H1 (cell line): ENCODE data around the gene EPN3.

Source experiments
- ATF2 ChIP-seq: IDR thresholded peaks from 2 replicates; pipeline ENCODE4 v1.6.1; 2012; ENCODE audit warnings: low read length, inconsistent platforms
- CEBPB ChIP-seq: IDR thresholded peaks from 2 replicates; pipeline ENCODE4 v1.6.1; 2012; ENCODE audit warnings: low read depth, low read length
- CTCF ChIP-seq, 3 experiments: IDR thresholded peaks; 1 replicate in 2 of 3; 2 replicates in 1 of 3; pipeline versions ENCODE4 v1.5.1 to v1.6.1; 2011; ENCODE audit warnings: low read length in 3 of 3, mild to moderate bottlenecking in 3 of 3, inconsistent platforms in 2 of 3, low read depth in 1 of 3, moderate library complexity in 1 of 3; ENCODE audit not compliant: insufficient read depth in 1 of 3; ENCODE audit errors: control extremely low read depth in 1 of 3
- EZH2 ChIP-seq: fragments of 200-600 bp; sonication (generic); IDR thresholded peaks from 2 replicates; pipeline ENCODE4 v1.7.1; 2012; ENCODE audit warnings: low read depth, mild to moderate bottlenecking, moderate library complexity, low read length, inconsistent platforms; ENCODE audit not compliant: severe bottlenecking
- HDAC2 ChIP-seq, 2 experiments: fragments of 300-600 bp in 1 of 2; sonication (generic) in 1 of 2; IDR thresholded peaks; 2 replicates each; pipeline ENCODE4 v1.6.1; 2011 to 2012; ENCODE audit warnings: low read depth in 2 of 2, low read length in 2 of 2, mild to moderate bottlenecking in 2 of 2, moderate library complexity in 2 of 2, borderline replicate concordance in 1 of 2, inconsistent platforms in 1 of 2
- MAX ChIP-seq: IDR thresholded peaks from 2 replicates; pipeline ENCODE4 v1.6.1; 2012; ENCODE audit warnings: inconsistent platforms
- POLR2A ChIP-seq, 2 experiments: IDR thresholded peaks; 1 replicate in 1 of 2; 2 replicates in 1 of 2; pipeline ENCODE4 v1.6.1; 2011; ENCODE audit warnings: low read depth in 2 of 2, low read length in 2 of 2, mild to moderate bottlenecking in 2 of 2; ENCODE audit errors: control extremely low read depth in 1 of 2
- RXRA ChIP-seq: IDR thresholded peaks from 2 replicates; pipeline ENCODE4 v1.6.1; 2011; ENCODE audit warnings: low read depth, mild to moderate bottlenecking, low read length, moderate library complexity; ENCODE audit not compliant: insufficient read depth
- SP1 ChIP-seq: IDR thresholded peaks from 2 replicates; pipeline ENCODE4 v1.6.1; 2011; ENCODE audit warnings: low read depth, low read length

GRCh38 chr17:50505591-50506130 is 26.9 kb upstream of the EPN3 start:
- TF ChIP-seq MAX, result no peak
- TF ChIP-seq ATF2, result no peak
- no peak for TF ChIP-seq SP1
- no peak for TF ChIP-seq RXRA
- TF ChIP-seq CEBPB, result no peak
- TF ChIP-seq CTCF (IDR thresholded peaks at IDR 0.05; ENCODE audit: control extremely low read depth in 1 of 3, insufficient read depth in 1 of 3, low read depth in 1 of 3, low read length in 3 of 3), result no peak
- no peak for TF ChIP-seq EZH2
- TF ChIP-seq POLR2A (IDR thresholded peaks at IDR 0.05; ENCODE audit: control extremely low read depth in 1 of 2, low read depth in 2 of 2, low read length in 2 of 2), result no peak
- no peak for TF ChIP-seq HDAC2 (IDR thresholded peaks at IDR 0.05; ENCODE audit: borderline replicate concordance in 1 of 2, low read depth in 2 of 2, low read length in 2 of 2)
